HepG2 (cell line): ENCODE data around the gene ARMC2. TPM values are rescaled to one million over a fixed set of nuclear protein-coding genes. Genes with fewer than 3 reads are reported as not detected.

ENCODE experiments used
- ATAC-seq: fragments of 200-7000 bp; cut with Tn5 transposase; 3 replicates; pipeline ENCODE4 v1.9.1; 2020; ENCODE audit warnings: mild to moderate bottlenecking, moderate library complexity
- BruUV-seq: library from RNA; stranded (reverse); fragments of 400-500 nt; replicated peaks from 2 replicates; lab custom pipeline; 2021; lab: Mats Ljungman, UMichigan
- CTCF ChIA-PET: fragments of 300-600 bp; formaldehyde crosslinking; extraction: SDS; loops from one replicate; lab custom pipeline; 2021; ENCODE audit warnings: low total read pairs, inconsistent platforms, low intra/inter-chr PET ratio; lab: Yijun Ruan, JAX
- POLR2A ChIA-PET: fragments of 350-600 bp; sonication (Branson Sonifier 250); formaldehyde crosslinking; loops from one replicate; lab custom pipeline; 2020; ENCODE audit warnings: antibody characterized with exemption, inconsistent platforms; lab: Yijun Ruan, JAX
- DNase-seq: peaks from one replicate; pipeline ENCODE4 v3.0.0-alpha.2; 2015; ENCODE audit warnings: low spot score
- FAIRE-seq: peaks from 3 replicates; lab custom pipeline; 2011; peaks lifted over from hg19 to GRCh38; lab: Jason Lieb, UNC
- H2AFZ ChIP-seq: one replicate; pipeline ENCODE4 v1.6.1; 2011; ENCODE audit warnings: low read length, inconsistent platforms
- H3K27ac ChIP-seq: fragments of 300-600 bp; 3 replicates; pipeline ENCODE4 v1.8.0; 2011; ENCODE audit warnings: mixed run types, mild to moderate bottlenecking, mixed read lengths, low read length, inconsistent platforms; ENCODE audit not compliant: insufficient read depth; ENCODE audit errors: extremely low read length
- H3K27me3 ChIP-seq, 2 experiments: fragments of 200-600 bp in 1 of 2; 2 replicates in 1 of 2; 3 replicates in 1 of 2; pipeline versions ENCODE4 v1.6.0 to v1.8.0; 2011; ENCODE audit warnings: low read length in 2 of 2, mild to moderate bottlenecking in 2 of 2, moderate library complexity in 2 of 2, inconsistent platforms in 1 of 2; ENCODE audit not compliant: insufficient read depth in 2 of 2, control insufficient read depth in 1 of 2
- H3K36me3 ChIP-seq, 2 experiments: fragments of 200-600 bp in 1 of 2; replicated peaks in 1 of 2; 2 replicates in 1 of 2; 3 replicates in 1 of 2; pipeline versions ENCODE4 v1.5.1 to v1.8.0; 2011; ENCODE audit warnings: low read length in 2 of 2, inconsistent platforms in 1 of 2; ENCODE audit not compliant: insufficient read depth in 2 of 2, control insufficient read depth in 1 of 2
- H3K4me1 ChIP-seq: 2 replicates; pipeline ENCODE4 v1.5.1; 2012; ENCODE audit warnings: low read length, inconsistent platforms; ENCODE audit not compliant: insufficient read depth
- H3K4me2 ChIP-seq: 2 replicates; pipeline ENCODE4 v1.6.0; 2011; ENCODE audit warnings: low read depth, low read length, inconsistent platforms
- H3K4me3 ChIP-seq, 3 experiments: fragments of 200-600 bp in 1 of 3; sonication (generic), shearing (Covaris generic) in 1 of 3; replicated peaks in 1 of 3; 2 replicates each; pipeline ENCODE4 v1.5.1; 2011 to 2016; ENCODE audit warnings: low read length in 3 of 3, inconsistent platforms in 2 of 3, low read depth in 2 of 3, mild to moderate bottlenecking in 2 of 3, control low read depth in 1 of 3, mixed read lengths in 1 of 3; ENCODE audit not compliant: insufficient read depth in 1 of 3
- H3K79me2 ChIP-seq: one replicate; pipeline ENCODE4 v1.6.1; 2011; ENCODE audit warnings: low read length, inconsistent platforms; ENCODE audit not compliant: insufficient read depth
- H3K9ac ChIP-seq: 2 replicates; pipeline ENCODE4 v1.6.0; 2011; ENCODE audit warnings: mild to moderate bottlenecking, low read depth, low read length, inconsistent platforms; ENCODE audit not compliant: insufficient read depth
- H3K9me3 ChIP-seq: 2 replicates; pipeline ENCODE4 v1.5.1; 2012; ENCODE audit warnings: mild to moderate bottlenecking, low read length
- H4K20me1 ChIP-seq: 2 replicates; pipeline ENCODE4 v1.6.0; 2011; ENCODE audit warnings: inconsistent platforms, mild to moderate bottlenecking, low read length, moderate library complexity; ENCODE audit not compliant: insufficient read depth
- CBX2 ChIP-seq, 2 experiments: fragments of 200-600 bp in 1 of 2; sonication (generic); formaldehyde crosslinking in 1 of 2; IDR thresholded peaks; 2 replicates each; pipeline versions ENCODE4 v1.7.0 to v1.8.1; 2018 to 2022; ENCODE audit warnings: low read depth in 2 of 2, low read length in 1 of 2, mild to moderate bottlenecking in 1 of 2, missing genetic modification reagents in 1 of 2
- JUND ChIP-seq: sonication (generic); formaldehyde crosslinking; IDR thresholded peaks from 2 replicates; pipeline ENCODE4 v1.8.0; 2022; ENCODE audit warnings: mild to moderate bottlenecking, missing genetic modification reagents
- RORA ChIP-seq: sonication (generic); formaldehyde crosslinking; IDR thresholded peaks from 2 replicates; pipeline ENCODE4 v1.5.0; 2020; ENCODE audit warnings: mild to moderate bottlenecking, missing genetic modification reagents, moderate library complexity
- ZKSCAN1 ChIP-seq: fragments of 150-350 bp; IDR thresholded peaks from 2 replicates; pipeline ENCODE4 v1.6.1; 2014; ENCODE audit warnings: low read length
- ZKSCAN5 ChIP-seq: sonication (generic); formaldehyde crosslinking; IDR thresholded peaks from 2 replicates; pipeline ENCODE4 v1.5.1; 2020; ENCODE audit warnings: mild to moderate bottlenecking, missing genetic modification reagents
- WGBS: methylation state at CpG from one replicate; pipeline ENCODE4 v1.1.6; 2017; ENCODE audit warnings: low lambda C conversion rate; 5-methylcytosine and 5-hydroxymethylcytosine counted together
- in situ Hi-C: cut with HindIII; loops from 2 replicates; pipeline ENCODE4 v1.10.0; 2017; ENCODE audit warnings: low pct_unique_long_range_greater_than_20kb; ENCODE audit not compliant: extremely low pct_ligation_motif_present
- intact Hi-C: fragments of 100-400 bp; cut with micrococcal nuclease; formaldehyde crosslinking; loops from one replicate; pipeline ENCODE4 v1.10.0; 2022; ENCODE audit not compliant: unreplicated experiment
- polyA plus RNA-seq, 8 experiments: library from polyadenylated mRNA; depleted of rRNA in 3 of 8; stranded (reverse) in 7 of 8; unstranded in 1 of 8; fragments of >200 nt; fragmentation: Illumina TruSeq in 4 of 8; extraction: Trizol in 4 of 8; gene quantifications; 2 replicates each; pipeline versions ENCODE4 v1.2.1 to v1.2.3, GENCODE V29; 2011 to 2016; ENCODE audit warnings: low read depth in 4 of 8, missing spikeins in 1 of 8, mixed read lengths in 1 of 8; ENCODE audit not compliant: insufficient read depth in 1 of 8
- total RNA-seq, 5 experiments: library from RNA; depleted of rRNA; stranded (reverse); fragments of >200 nt; fragmentation: Illumina TruSeq; extraction: Trizol; gene quantifications; 2 replicates each; pipeline ENCODE4 v1.2.3, GENCODE V29; 2016; ENCODE audit warnings: low read depth in 1 of 5
- TF ChIP-seq, protein P1 (sequence below): sonication (generic); formaldehyde crosslinking; IDR thresholded peaks from 2 replicates; pipeline ENCODE4 v1.4.0; 2020; ENCODE audit warnings: missing genetic modification reagents

ARMC2 gene
- total and polyA plus RNA-seq, 2 of the 13 experiments (the other 11 are each of a cell fraction or from before 2014, with no cell fraction given): 1.4 to 3.2 TPM

DNA sequence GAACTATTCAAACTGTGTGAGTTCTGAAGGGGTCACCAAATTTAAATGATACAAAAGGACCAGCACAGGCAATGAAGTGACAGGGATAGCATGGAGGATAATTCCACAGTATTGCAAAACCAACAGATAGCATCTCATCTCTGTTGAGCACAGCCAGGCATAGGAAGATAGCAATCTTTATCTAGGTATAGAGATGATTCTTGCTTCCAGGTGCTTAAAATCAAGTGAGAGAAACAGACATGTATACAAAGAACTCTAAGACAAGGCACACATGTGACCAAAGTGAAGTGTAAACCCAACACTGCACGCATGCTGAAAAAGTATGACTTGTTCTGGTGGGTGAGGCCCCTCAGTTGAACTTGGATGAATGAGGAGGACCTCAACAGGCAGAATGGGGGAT is 48.4 kb upstream of the ARMC2 start (continued):
- TF ChIP-seq, protein P1, sequence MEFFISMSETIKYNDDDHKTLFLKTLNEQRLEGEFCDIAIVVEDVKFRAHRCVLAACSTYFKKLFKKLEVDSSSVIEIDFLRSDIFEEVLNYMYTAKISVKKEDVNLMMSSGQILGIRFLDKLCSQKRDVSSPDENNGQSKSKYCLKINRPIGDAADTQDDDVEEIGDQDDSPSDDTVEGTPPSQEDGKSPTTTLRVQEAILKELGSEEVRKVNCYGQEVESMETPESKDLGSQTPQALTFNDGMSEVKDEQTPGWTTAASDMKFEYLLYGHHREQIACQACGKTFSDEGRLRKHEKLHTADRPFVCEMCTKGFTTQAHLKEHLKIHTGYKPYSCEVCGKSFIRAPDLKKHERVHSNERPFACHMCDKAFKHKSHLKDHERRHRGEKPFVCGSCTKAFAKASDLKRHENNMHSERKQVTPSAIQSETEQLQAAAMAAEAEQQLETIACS (CRISPR knock-in tag): no peak
- no peak for TF ChIP-seq CBX2 (IDR thresholded peaks at IDR 0.05; ENCODE audit: low read depth, low read length)
- no peak for TF ChIP-seq CBX2 (CRISPR knock-in tag; IDR thresholded peaks at IDR 0.05; ENCODE audit: low read depth)

DNA sequence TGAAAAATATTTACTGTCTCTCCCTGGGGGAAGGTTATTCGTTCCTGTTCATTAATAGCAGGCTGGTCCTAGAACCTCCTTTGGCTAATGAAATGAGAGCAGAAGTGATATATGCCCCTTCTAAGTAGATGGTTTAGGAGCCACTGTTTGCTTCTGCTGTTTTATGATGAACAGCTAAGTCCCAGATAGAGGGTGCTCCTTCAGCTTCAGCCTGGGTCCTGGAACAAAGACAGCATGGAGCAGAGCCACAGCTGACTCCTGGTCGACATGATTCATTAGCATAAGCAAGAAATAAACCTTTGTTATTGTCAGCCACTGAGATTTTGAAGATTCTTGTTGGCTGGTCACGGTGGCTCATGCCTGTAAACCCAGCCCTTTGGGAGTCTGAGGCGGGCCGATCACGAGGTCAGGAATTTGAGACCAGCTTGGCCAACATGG is 47.8 kb upstream of the ARMC2 start:
- peaks cover 0 to 13% of the 10 kb centered on the region in 2 experiments; a peak in 2 of 5 replicates for H3K27me3 ChIP-seq
- H3K4me2 ChIP-seq: no peak overlapping the region; the same call in 1 of the 2 replicates
- TF ChIP-seq JUND (CRISPR knock-in tag) (no peak), ZKSCAN1 (no peak), RORA (CRISPR knock-in tag) (no peak), ZKSCAN5 (CRISPR knock-in tag) (no peak)
- ChIA-PET POLR2A (no interaction called here), CTCF (no interaction called here)
- peaks cover 55% of the 10 kb centered on the region for H3K4me1 ChIP-seq
- intact Hi-C loops: no loop called here
- no peak overlapping the region for H2AFZ ChIP-seq
- H3K36me3 ChIP-seq: no peaks in the 10 kb centered on the region
- no peaks in the 10 kb centered on the region for H3K9me3 ChIP-seq
- in situ Hi-C loops: no loop called here
- H3K27ac ChIP-seq: no peak overlapping the region
- FAIRE-seq (no peak), DNase-seq (no peak), ATAC-seq (no peak)
- 13% methylated on average over 6 of the region's 6 CpGs for WGBS
- H4K20me1 ChIP-seq: no peaks in the 10 kb centered on the region
- no peak overlapping the region for H3K9ac ChIP-seq
- BruUV-seq: no TSS peak
- H3K79me2 ChIP-seq: no peaks in the 10 kb centered on the region
- H3K4me3 ChIP-seq: no peak overlapping the region
